ENCODE results near the gene MAP2. TPM values are rescaled to one million over a fixed set of nuclear protein-coding genes. Genes with fewer than 3 reads are reported as not detected.

The MAP2 gene
- total RNA-seq, 2 experiments from 2014 or later, result 0.34 to 0.39 TPM

- no peak overlapping the region for H3K27ac Mint-ChIP-seq
- H3K4me1 Mint-ChIP-seq, result peaks cover 10% of the 10 kb centered on the region
- ATAC-seq (no peak), DNase-seq (no peak)
- H3K4me3 Mint-ChIP-seq, result no peak overlapping the region
- no peaks in the 10 kb centered on the region for H3K9me3 Mint-ChIP-seq (ENCODE audit: low read depth)
- intact Hi-C loops (cut with DNase I, micrococcal nuclease), result loop anchor here (5.0 to 10.0 kb wide), 5 partner anchors 151 to 1162 kb away; partner anchors contain the start of genes PIKFYVE (in 1 of the 2) and PTH2R (in 1 of the 2)
- ChIA-PET CTCF (interaction anchor here (0.9 kb wide), 1 partner anchor 11 kb away, joined by 5 read pairs; no protein-coding TSS in a partner anchor), POLR2A (no interaction called here)
- H3K27me3 Mint-ChIP-seq, result peaks cover 29% of the 10 kb centered on the region
- no peaks in the 10 kb centered on the region for H3K36me3 Mint-ChIP-seq (ENCODE audit: low read depth)
Measured at GRCh38 chr2:209426432-209426831, 2.6 kb downstream of the MAP2 start.

GRCh38 chr2:209431701-209432100, 7.9 kb downstream of the MAP2 start:
- H3K27ac Mint-ChIP-seq, result no peak overlapping the region
- no peak overlapping the region for H3K4me3 Mint-ChIP-seq
- ATAC-seq (no peak), DNase-seq (no peak)
- H3K27me3 Mint-ChIP-seq, result peaks cover 4% of the 10 kb centered on the region
- intact Hi-C loops (cut with DNase I, micrococcal nuclease), result no loop called here
- no peaks in the 10 kb centered on the region for H3K36me3 Mint-ChIP-seq (ENCODE audit: low read depth)
- H3K4me1 Mint-ChIP-seq, result no peaks in the 10 kb centered on the region
- H3K9me3 Mint-ChIP-seq (ENCODE audit: low read depth), result no peaks in the 10 kb centered on the region
- POLR2A ChIA-PET, result no interaction called here
- CTCF ChIA-PET, result no interaction called here

- intact Hi-C loops (cut with DNase I, micrococcal nuclease), result no loop called here
- CTCF ChIA-PET, result no interaction called here
- ATAC-seq (no peak), DNase-seq (no peak)
- H3K4me3 Mint-ChIP-seq, result no peak overlapping the region
- H3K27me3 Mint-ChIP-seq, result peaks cover 3% of the 10 kb centered on the region
- no peaks in the 10 kb centered on the region for H3K4me1 Mint-ChIP-seq
- H3K9me3 Mint-ChIP-seq (ENCODE audit: low read depth), result no peaks in the 10 kb centered on the region
- POLR2A ChIA-PET, result no interaction called here
- no peak overlapping the region for H3K27ac Mint-ChIP-seq
- H3K36me3 Mint-ChIP-seq (ENCODE audit: low read depth), result no peaks in the 10 kb centered on the region
Measured at GRCh38 chr2:209441541-209441940, 17.7 kb downstream of the MAP2 start.

GRCh38 chr2:209442939-209443338, 19.1 kb downstream of the MAP2 start:
- Mint-ChIP-seq H3K27me3 (peaks cover 3% of the 10 kb centered on the region), H3K9me3 (ENCODE audit: low read depth) (no peaks in the 10 kb centered on the region), H3K36me3 (ENCODE audit: low read depth) (no peaks in the 10 kb centered on the region), H3K4me3 (no peak overlapping the region), H3K4me1 (no peaks in the 10 kb centered on the region), H3K27ac (no peak overlapping the region)
- CTCF ChIA-PET, result interaction anchor here (0.9 to 1.1 kb wide), 2 partner anchors 19 to 109 kb away, joined by 3 read pairs; partner anchors contain the start of gene MAP2
- DNase-seq (no peak), ATAC-seq (no peak)
- POLR2A ChIA-PET, result no interaction called here
- intact Hi-C loops (cut with DNase I, micrococcal nuclease), result no loop called here

- Mint-ChIP-seq H3K36me3 (ENCODE audit: low read depth) (no peaks in the 10 kb centered on the region), H3K27ac (no peak overlapping the region), H3K4me1 (no peaks in the 10 kb centered on the region), H3K4me3 (no peak overlapping the region), H3K9me3 (ENCODE audit: low read depth) (no peaks in the 10 kb centered on the region), H3K27me3 (peaks cover 3% of the 10 kb centered on the region)
- ChIA-PET CTCF (interaction anchor here (0.6 kb wide), 1 partner anchor 516 kb away, joined by 3 read pairs; no protein-coding TSS in a partner anchor), POLR2A (no interaction called here)
- DNase-seq (no peak), ATAC-seq (no peak)
- intact Hi-C loops (cut with DNase I, micrococcal nuclease), result no loop called here
Measured at GRCh38 chr2:209445485-209445884, 21.6 kb downstream of the MAP2 start.

GRCh38 chr2:209451209-209451834, 27.5 kb downstream of the MAP2 start:
- no peak overlapping the region for H3K4me3 Mint-ChIP-seq
- POLR2A ChIA-PET, result no interaction called here

GRCh38 chr2:209456489-209456888, 32.6 kb downstream of the MAP2 start:
- H3K9me3 Mint-ChIP-seq (ENCODE audit: low read depth), result no peaks in the 10 kb centered on the region
- no peaks in the 10 kb centered on the region for H3K27me3 Mint-ChIP-seq
- POLR2A ChIA-PET, result no interaction called here
- H3K4me1 Mint-ChIP-seq, result no peaks in the 10 kb centered on the region
- CTCF ChIA-PET, result interaction anchor here (1.7 kb wide), 1 partner anchor 122 kb away, joined by 5 read pairs; no protein-coding TSS in a partner anchor
- H3K36me3 Mint-ChIP-seq (ENCODE audit: low read depth), result no peaks in the 10 kb centered on the region
- no peak for ATAC-seq
- H3K27ac Mint-ChIP-seq, result no peak overlapping the region
- intact Hi-C loops (cut with DNase I, micrococcal nuclease), result no loop called here
- H3K4me3 Mint-ChIP-seq, result no peak overlapping the region
- DNase-seq, result no peak

More at GRCh38 chr2:209451209-209451834, 27.5 kb downstream of the MAP2 start:
- no peaks in the 10 kb centered on the region for H3K9me3 Mint-ChIP-seq (ENCODE audit: low read depth)
- no peak for ATAC-seq
- no peaks in the 10 kb centered on the region for H3K36me3 Mint-ChIP-seq (ENCODE audit: low read depth)
- intact Hi-C loops (cut with DNase I, micrococcal nuclease), result no loop called here
- CTCF ChIA-PET, result interaction anchor here (0.5 to 1.2 kb wide), 2 partner anchors 100 to 116 kb away, joined by 3 read pairs; no protein-coding TSS in a partner anchor
- H3K27me3 Mint-ChIP-seq, result no peaks in the 10 kb centered on the region
- no peak for DNase-seq
- H3K4me1 Mint-ChIP-seq, result no peaks in the 10 kb centered on the region
- no peak overlapping the region for H3K27ac Mint-ChIP-seq

GRCh38 chr2:209458008-209458979, 34.4 kb downstream of the MAP2 start:
- POLR2A ChIA-PET, result no interaction called here
- Mint-ChIP-seq H3K4me3 (no peak overlapping the region), H3K36me3 (ENCODE audit: low read depth) (no peaks in the 10 kb centered on the region), H3K4me1 (no peaks in the 10 kb centered on the region), H3K27ac (no peak overlapping the region), H3K27me3 (no peaks in the 10 kb centered on the region), H3K9me3 (ENCODE audit: low read depth) (no peaks in the 10 kb centered on the region)
- CTCF ChIA-PET, result interaction anchor here (1.7 kb wide), 1 partner anchor 124 kb away, joined by 5 read pairs; no protein-coding TSS in a partner anchor
- DNase-seq (no peak), ATAC-seq (no peak)
- intact Hi-C loops (cut with DNase I, micrococcal nuclease), result no loop called here

GRCh38 chr2:209459359-209459758, 35.5 kb downstream of the MAP2 start:
- Mint-ChIP-seq H3K27me3 (no peaks in the 10 kb centered on the region), H3K27ac (no peak overlapping the region), H3K4me1 (no peaks in the 10 kb centered on the region), H3K9me3 (ENCODE audit: low read depth) (no peaks in the 10 kb centered on the region), H3K4me3 (no peak overlapping the region), H3K36me3 (ENCODE audit: low read depth) (no peaks in the 10 kb centered on the region)
- intact Hi-C loops (cut with DNase I, micrococcal nuclease), result no loop called here
- ChIA-PET CTCF (no interaction called here), POLR2A (no interaction called here)
- DNase-seq, result no peak
- ATAC-seq, result no peak

GRCh38 chr2:209460151-209460761, 36.4 kb downstream of the MAP2 start:
- POLR2A ChIA-PET, result no interaction called here
- Mint-ChIP-seq H3K9me3 (ENCODE audit: low read depth) (no peaks in the 10 kb centered on the region), H3K36me3 (ENCODE audit: low read depth) (no peaks in the 10 kb centered on the region), H3K27ac (no peak overlapping the region), H3K4me1 (no peaks in the 10 kb centered on the region), H3K27me3 (no peaks in the 10 kb centered on the region), H3K4me3 (no peak overlapping the region)
- no peak for ATAC-seq
- no peak for DNase-seq
- CTCF ChIA-PET, result no interaction called here
- intact Hi-C loops (cut with DNase I, micrococcal nuclease), result no loop called here

- intact Hi-C loops (cut with DNase I, micrococcal nuclease), result no loop called here
- ATAC-seq (no peak), DNase-seq (no peak)
- ChIA-PET POLR2A (no interaction called here), CTCF (no interaction called here)
- Mint-ChIP-seq H3K4me3 (no peak overlapping the region), H3K27me3 (no peaks in the 10 kb centered on the region), H3K9me3 (ENCODE audit: low read depth) (no peaks in the 10 kb centered on the region), H3K27ac (no peak overlapping the region), H3K4me1 (no peaks in the 10 kb centered on the region), H3K36me3 (ENCODE audit: low read depth) (no peaks in the 10 kb centered on the region)
Measured at GRCh38 chr2:209463226-209463625, 39.4 kb downstream of the MAP2 start.

Measured in activated CD4-positive, alpha-beta T cell treated with anti-CD3 and anti-CD28 coated beads for 36 hours (primary cell).